ENCODE measurements around the gene TMEM232.

GRCh38 chr5:110707260-110707844 is 19.1 kb downstream of the TMEM232 start:
- no peak for TF ChIP-seq MXI1 (IDR thresholded peaks at IDR 0.05; ENCODE audit: borderline replicate concordance, low read depth, low read length)
- TF ChIP-seq CTCF (conservative IDR thresholded peaks at IDR 0.05; ENCODE audit: low read depth, low read length), result no peak
- no peak for TF ChIP-seq POLR2A (IDR thresholded peaks at IDR 0.05; ENCODE audit: low read depth, low read length)
- TF ChIP-seq CHD1 (IDR thresholded peaks at IDR 0.05; ENCODE audit: low read depth, low read length), result no peak
- TF ChIP-seq RFX5 (IDR thresholded peaks at IDR 0.05; ENCODE audit: low read depth, low read length), result no peak
- no peak for TF ChIP-seq BHLHE40 (IDR thresholded peaks at IDR 0.05; ENCODE audit: low read depth, low read length)
- no peak for TF ChIP-seq NFE2L2 (IDR thresholded peaks at IDR 0.05; ENCODE audit: low read depth, low read length)
